Measurements from ENCODE around the gene RALGPS1.

The RALGPS1 gene

GRCh38 chr9:127258606-127259471 lies 344.3 kb downstream of the RALGPS1 start:
- no peak for DNase-seq (ENCODE audit: low read depth)

GRCh38 chr9:127262602-127263001 lies 348.0 kb downstream of the RALGPS1 start:
- no peak for DNase-seq (ENCODE audit: low read depth)

- no peak for DNase-seq (ENCODE audit: low read depth)
Measured at GRCh38 chr9:127263237-127263636, 348.7 kb downstream of the RALGPS1 start.

GRCh38 chr9:127263664-127264063 lies 349.1 kb downstream of the RALGPS1 start:
- no peak for DNase-seq (ENCODE audit: low read depth)

GRCh38 chr9:127264462-127265219 lies 350.1 kb downstream of the RALGPS1 start, which contains the start of gene GARNL3:
GARNL3 (plus strand) TSS chr9:127264774; CDS start chr9:127264878, 104 bp downstream.
- DNase-seq (ENCODE audit: low read depth), result no peak

GRCh38 chr9:127267793-127268525 lies 353.4 kb downstream of the RALGPS1 start:
- DNase-seq (ENCODE audit: low read depth), result no peak

- no peak for DNase-seq (ENCODE audit: low read depth)
Measured at GRCh38 chr9:127269449-127269848, 354.9 kb downstream of the RALGPS1 start.

Data from non-pigmented ciliary epithelial cell (primary cell).